HG02759 (cell line): ENCODE measurements around the gene ALPG.
"Not testable (repeated sequence)": the region's sequence is repeated elsewhere in the genome, so short reads cannot be mapped to it uniquely, and the experiment has no call there.

ENCODE experiments used
- ATAC-seq: cut with Tn5 transposase; IDR thresholded peaks from one replicate; pipeline ENCODE4 v1.9.1; 2021; ENCODE audit warnings: mild to moderate bottlenecking, moderate library complexity; ENCODE audit not compliant: unreplicated experiment

ALPG gene

DNA sequence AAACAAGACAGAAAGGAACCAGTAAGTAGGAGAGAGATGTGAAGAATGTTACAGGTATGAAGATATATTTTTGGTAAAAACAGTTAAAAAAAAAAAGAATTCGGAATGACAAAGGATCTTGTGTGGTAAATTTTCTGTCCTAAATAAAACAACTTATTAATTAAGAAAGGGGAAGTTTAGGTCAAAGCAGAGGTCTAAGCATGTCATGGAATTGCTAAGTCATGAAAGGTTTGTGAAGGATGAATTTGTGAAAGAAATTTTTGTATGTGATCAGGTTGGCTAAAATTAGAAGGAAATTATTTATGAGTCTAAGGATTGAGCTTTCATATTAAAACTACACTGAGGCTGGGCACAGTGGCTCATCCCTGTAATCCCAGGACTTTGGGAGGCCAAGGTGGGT is 11.1 kb upstream of the ALPG start:
- ATAC-seq = no peak

DNA sequence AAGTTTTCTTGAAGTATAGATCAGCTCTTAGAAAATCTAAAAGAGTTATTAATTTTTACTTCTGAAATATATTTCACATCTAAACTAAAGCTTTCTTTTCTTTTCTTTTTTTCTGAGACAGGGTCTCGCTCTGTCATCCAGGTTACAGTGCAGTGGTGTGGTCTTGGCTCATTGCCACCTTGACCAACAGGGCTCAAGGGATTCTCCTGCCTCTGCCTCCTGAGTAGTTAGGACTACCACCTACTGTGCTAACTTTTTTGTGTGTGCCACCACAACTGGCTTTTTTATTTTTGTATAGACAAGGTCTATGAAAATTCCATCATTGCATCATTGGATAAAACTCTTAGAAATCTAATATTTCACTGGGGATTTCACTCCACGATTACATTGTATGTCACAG is 10.0 kb upstream of the ALPG start:
- ATAC-seq = no peak

GRCh38 chr2:232398293-232399034 is 8.2 kb upstream of the ALPG start:
- no peak for ATAC-seq

DNA sequence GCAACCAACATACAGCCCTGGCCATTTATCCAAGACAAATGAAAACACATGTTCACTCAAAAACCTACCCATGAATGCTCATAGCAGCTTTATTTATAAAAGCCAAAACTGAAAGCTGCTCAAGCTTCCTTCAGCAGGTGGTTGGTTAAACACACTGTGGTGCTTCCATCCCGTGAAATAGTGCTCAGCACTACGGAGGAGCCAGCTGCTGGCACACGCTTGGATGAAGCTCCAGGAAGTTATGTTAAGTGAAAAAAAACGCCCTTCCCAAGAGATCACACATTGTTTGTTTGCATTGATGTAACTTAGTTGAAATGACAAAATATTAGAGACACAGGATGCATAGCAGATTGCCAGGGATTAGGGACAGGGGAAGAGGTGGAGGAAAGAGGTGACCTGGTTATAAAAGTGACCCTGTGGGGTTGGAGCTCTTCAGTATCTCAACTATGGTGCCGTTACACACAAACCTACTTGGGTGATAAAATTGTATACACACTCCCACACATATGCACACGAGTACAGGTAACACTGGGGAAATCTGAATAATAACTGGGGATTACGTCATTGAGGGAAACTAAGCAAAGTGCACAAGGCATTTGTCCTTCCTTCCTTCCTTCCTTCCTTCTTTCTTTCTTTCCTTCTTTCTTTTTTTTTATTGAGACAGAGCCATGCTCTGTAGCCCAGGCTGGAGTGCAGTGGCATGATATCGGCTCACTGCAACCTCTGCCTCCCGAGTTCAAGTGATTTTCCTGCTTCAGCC is 6.2 kb upstream of the ALPG start:
- no peak for ATAC-seq

GRCh38 chr2:232402518-232402917 is 4.1 kb upstream of the ALPG start:
- ATAC-seq = no peak

- ATAC-seq = no peak
Measured at GRCh38 chr2:232405943-232406510, 617 bp upstream of the ALPG start.

- ATAC-seq = not testable (repeated sequence)
Measured at GRCh38 chr2:232407428-232408150, 945 bp downstream of the ALPG start.

GRCh38 chr2:232408269-232408668 is 1.6 kb downstream of the ALPG start:
- ATAC-seq = not testable (repeated sequence)

- not testable (repeated sequence) for ATAC-seq
Measured at GRCh38 chr2:232409617-232410016, 3.0 kb downstream of the ALPG start.

DNA sequence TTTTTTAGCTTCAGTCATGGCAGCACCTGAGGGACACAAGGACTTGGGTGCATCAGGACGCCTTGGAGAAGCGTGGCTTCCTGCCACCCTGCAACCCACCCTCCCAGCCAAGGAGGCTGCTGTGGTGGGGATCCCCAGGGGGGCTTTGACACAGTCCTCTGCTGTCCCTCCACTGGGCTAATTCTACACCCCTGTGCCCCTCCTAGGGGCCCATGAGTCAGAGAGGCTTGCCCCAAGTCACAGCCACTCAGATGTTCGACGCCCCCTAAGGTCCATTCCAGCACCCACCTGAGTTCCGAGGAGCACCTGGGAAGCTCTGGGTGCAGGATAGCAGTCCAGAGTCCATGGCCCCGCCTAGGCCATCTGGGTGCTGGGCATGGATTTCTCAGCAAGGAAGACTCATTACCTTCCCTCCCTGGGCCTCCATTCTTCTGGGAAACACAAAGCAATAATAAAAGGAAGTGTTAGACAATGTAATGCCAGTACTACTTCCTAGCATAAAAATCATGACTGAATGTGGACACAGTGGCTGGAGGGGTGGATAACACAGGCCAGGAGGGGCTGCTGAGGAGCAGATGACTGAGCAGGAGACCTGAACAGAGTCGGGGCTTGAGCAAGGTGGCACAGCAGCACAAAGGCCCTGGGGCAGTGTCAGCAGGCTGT is 3.7 kb downstream of the ALPG start:
- no peak for ATAC-seq

GRCh38 chr2:232411901-232412629 is 5.4 kb downstream of the ALPG start:
- no peak for ATAC-seq

- ATAC-seq = no peak
Measured at GRCh38 chr2:232412986-232413385, 6.3 kb downstream of the ALPG start.

DNA sequence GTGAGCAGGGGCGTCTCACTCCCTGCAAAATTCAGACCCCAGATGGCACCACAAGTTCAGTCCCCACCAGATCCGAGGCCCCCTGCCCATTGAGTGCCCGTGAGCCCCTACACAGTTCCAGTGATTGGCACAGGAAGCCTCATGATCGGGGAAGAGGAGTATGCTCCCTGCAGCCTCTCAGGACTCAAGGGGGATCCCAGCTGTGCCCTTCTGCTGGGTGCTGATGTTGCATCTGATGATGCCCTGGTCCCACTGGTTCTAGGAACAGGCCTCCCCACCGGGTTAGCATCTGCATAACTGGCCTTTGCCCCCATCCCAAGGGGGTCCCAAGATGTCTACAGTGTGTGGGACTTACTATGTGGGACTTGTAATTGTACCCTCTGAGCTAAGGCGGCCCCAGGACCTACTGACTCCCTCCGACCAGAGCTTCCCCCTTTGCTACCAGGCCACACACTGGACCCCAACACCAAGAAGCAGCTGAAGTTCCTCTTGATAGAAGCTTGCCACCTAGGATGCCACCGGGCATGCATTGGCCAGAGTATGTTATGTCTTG is 8.6 kb downstream of the ALPG start:
- no peak for ATAC-seq

DNA sequence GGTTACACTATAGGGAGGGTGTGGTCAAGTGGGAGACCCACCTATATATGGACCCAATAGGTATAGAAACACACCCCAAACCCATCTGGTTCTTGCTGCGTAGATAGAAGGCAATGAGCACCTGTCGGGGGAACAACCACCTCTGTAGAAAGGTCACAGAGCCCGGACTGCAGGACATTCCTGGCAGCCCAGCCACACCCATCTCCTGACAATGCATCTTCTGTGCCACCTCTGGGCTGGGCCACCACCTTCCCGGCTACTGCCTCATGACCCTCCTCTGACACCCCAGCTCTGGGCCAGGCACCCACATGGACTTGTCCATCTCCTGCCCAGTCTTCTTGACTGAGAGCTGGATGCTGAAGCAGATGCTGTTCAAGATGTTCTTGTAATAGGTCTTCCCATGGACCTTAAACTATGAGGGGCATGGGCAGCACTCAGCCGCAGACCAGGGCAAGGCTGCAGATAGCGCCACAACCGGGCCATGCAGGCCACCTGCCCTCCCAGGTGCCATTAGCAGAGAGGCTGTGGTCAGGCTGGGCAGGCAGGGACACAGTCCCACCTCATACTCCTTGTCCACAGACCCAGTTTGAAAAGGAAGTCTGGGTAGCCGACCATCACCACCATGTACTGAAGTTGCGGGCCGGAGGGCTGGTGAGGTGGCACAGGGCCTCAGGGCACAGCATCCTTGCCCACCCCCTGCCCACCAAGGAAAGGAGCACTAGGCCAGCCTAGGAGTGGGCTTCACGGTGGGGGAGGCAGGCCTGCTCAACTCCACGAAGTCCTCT is 9.3 kb downstream of the ALPG start:
- ATAC-seq = no peak

DNA sequence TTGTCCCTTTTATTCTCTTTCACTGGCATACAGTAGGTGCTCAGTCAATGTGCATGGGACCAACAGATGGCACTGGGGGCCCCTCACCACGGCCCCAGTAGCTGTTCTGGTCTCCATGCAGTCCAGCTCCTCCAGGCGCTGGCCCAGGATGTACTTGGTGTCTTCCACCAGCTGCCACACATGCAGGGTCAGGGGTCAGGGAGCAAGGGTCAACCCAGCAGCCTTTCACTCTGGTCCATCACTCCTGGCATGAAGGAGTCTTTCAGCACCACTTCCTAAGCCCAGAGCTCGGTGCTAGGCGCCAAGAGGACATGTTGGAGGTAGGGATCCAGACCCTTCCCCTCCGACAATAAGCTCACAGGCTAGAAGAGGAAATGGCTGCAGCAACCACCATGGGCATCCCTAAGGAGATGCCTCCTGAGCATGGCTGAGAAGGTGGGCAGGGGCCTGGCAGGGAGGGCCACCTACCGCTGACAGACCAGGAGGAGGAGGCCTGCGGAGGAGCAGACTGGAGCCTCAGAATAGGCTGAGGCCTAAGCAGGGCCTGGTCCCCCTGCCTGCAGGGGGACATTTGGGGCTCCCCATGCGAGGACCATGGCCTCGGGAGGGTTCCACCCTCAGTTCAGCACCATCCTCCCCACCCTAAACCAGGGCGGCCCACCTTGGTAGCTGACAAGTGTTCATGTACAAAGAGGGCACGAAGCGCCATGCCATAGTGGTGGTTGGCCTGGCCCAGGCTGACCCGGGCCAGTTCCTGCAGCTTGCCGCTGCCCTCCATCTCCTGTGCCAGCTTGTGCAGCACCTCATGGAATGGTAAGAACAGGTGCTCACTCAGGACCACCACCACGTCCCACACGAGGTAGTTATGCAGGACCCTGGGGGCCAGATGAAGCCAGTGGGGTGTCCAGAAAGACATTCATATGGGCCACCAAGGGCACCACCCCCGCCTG is 10.2 kb downstream of the ALPG start:
- ATAC-seq = no peak

DNA sequence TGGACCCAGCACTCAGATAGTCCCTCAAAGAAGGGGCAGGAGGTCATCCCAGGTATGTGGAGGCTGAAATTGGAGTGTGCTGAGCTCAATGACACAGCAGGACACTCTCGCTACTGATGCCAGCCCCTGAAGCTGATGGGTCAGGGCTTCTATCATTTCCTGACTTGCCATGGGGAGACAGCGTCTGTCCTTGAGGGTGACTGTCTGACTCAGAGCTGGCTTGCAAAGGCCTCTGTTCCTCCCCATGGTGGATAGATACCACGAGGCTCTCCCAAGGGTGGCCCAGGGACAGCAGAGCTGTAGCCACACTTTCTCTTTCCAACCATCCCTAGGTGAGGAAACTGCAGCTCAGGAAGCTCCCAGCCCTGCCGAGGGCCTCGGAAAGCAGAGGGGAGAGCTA is 10.8 kb downstream of the ALPG start:
- ATAC-seq = no peak

DNA sequence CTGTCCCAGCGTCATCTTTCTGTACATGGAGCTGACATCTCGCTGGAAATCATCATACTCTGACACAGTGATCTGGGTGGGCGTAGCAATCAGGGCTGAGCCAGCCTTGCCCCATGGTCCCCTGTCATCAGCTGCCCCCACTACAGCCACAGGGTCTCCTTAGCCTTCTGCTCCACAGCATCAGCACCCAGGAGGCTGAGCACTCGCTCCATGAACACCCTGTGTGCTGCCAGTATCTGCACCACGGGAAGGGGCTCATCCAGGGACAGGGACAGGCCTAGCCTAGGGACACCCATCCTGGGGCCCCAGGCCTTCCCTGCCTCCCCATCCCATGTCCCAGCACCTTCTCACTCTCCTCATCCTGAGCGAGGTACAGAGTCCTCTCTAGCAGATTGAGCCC is 11.4 kb downstream of the ALPG start:
- no peak for ATAC-seq
